Testis (tissue), 2 donors: ENCODE measurements around the gene GPR34.

Source experiments
- POLR2A ChIP-seq: fragments of 450-650 bp; IDR thresholded peaks from one replicate; pipeline ENCODE4 v1.6.1; 2017; ENCODE audit warnings: antibody characterized with exemption, mild to moderate bottlenecking, moderate library complexity
- TF ChIP-seq, protein P1 (sequence below), 3 experiments: fragments of 450-650 bp in 2 of 3; fragments of 200-600 bp in 1 of 3; sonication (generic) in 1 of 3; IDR thresholded peaks; one replicate each; pipeline ENCODE4 v1.5.1; 2016 to 2019; ENCODE audit warnings: antibody characterized with exemption in 3 of 3, mild to moderate bottlenecking in 2 of 3, moderate library complexity in 1 of 3

- no peak for TF ChIP-seq POLR2A
- TF ChIP-seq, protein P1, sequence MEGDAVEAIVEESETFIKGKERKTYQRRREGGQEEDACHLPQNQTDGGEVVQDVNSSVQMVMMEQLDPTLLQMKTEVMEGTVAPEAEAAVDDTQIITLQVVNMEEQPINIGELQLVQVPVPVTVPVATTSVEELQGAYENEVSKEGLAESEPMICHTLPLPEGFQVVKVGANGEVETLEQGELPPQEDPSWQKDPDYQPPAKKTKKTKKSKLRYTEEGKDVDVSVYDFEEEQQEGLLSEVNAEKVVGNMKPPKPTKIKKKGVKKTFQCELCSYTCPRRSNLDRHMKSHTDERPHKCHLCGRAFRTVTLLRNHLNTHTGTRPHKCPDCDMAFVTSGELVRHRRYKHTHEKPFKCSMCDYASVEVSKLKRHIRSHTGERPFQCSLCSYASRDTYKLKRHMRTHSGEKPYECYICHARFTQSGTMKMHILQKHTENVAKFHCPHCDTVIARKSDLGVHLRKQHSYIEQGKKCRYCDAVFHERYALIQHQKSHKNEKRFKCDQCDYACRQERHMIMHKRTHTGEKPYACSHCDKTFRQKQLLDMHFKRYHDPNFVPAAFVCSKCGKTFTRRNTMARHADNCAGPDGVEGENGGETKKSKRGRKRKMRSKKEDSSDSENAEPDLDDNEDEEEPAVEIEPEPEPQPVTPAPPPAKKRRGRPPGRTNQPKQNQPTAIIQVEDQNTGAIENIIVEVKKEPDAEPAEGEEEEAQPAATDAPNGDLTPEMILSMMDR (IDR thresholded peaks at IDR 0.05), result no peak
Observed at GRCh38 chrX:41722214-41722613, 33.4 kb downstream of the GPR34 start.
